SKM-1 (cell line): ENCODE measurements around the gene GPRIN3.

ENCODE experiments used
- DNase-seq: peaks from one replicate; lab custom pipeline; 2025; ENCODE audit not compliant: unreplicated experiment; lab: John Stamatoyannopoulos, UW

GPRIN3 gene

DNA sequence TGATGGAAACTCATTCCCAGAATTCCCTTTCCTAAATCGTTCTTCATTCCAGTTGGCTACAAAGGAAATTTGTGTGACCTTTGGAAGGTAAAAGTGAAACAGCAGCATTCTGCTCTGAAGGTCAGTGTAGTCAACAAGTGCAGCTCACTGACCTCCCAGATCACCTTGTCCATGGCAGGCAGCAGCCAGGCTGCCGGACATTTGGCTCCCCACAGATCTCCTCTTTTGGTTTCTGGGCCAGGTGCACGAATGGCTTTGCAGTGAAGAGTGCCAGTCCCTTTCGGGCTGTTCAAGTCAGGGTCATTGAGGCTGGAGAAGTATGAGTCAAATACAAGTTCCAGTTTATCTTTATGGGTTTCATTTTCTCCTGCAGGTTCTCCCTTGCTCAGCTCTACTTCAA, 14.3 kb downstream of the GPRIN3 start:
- no peak for DNase-seq

DNA sequence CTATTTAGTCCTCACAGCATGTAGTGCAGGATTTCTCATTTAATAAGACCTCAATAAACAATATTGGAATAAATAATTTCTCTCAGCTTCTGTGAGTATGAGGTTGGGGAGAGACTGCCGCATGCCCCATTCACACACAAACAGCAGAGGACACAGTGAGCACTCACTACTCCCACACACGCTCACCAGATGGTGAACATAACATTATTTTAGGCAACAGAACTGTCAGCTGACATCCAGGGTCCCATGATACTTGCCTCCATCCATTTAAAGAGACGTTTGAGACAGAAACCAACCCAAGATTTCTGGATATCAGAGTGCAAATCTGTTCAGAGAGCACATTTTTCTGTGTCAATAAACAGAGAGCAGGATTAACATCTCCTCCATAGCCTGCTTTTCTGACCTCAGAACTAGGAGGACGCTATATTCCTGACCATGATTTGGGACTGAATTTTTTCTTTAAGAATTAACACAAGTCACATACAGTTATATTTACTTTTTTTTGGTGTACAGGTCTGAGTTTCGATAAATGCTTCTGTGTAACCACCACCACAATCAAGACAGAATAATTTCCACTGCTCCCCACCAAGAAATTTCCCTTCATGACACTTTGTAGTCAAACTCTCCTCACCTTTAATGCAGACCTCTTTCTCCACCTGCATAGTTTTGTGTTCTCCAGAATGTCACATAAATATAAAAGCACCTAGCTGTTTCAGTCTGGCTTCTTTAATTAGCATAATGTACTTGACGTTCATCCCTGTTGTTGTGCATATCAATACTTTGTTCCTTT, 16.7 kb downstream of the GPRIN3 start:
- DNase-seq: no peak

DNA sequence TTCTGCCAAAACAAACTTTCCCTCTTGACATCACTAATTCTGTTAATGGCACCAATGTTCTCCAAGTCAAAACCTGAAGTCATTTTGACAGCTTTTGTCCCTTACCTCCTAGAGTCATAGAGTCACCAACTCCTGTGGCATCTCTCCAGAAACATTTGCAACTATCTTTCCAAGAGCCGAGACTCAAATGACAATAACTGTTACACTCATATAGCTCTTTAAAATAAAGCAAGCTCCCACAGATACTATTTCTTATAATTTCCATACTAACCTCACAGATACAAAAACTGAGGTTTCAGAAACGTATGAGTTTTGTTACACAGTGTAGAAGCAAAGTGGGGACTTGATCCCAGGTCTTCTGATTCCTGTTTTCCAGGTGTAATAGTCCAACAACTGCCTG, 18.3 kb downstream of the GPRIN3 start:
- DNase-seq: no peak

DNA sequence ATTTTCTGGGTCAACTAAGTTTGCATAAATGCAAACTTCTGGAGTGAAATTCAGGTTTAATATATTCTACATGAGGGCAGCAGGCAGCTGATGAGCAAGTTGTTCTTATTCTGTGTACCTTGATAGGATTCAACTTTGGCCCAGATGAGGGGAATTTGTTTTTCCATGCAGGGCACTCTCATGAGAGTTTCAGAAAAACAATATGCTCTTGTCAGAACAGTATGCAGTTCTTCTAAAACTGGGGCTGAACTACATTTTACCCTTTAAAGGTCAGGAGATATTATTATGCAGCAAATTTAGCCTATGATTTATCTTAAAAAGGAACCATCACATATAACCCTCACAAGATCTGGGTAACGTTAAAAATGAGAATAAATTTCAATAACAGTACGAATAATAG, 19.2 kb downstream of the GPRIN3 start:
- no peak for DNase-seq

DNA sequence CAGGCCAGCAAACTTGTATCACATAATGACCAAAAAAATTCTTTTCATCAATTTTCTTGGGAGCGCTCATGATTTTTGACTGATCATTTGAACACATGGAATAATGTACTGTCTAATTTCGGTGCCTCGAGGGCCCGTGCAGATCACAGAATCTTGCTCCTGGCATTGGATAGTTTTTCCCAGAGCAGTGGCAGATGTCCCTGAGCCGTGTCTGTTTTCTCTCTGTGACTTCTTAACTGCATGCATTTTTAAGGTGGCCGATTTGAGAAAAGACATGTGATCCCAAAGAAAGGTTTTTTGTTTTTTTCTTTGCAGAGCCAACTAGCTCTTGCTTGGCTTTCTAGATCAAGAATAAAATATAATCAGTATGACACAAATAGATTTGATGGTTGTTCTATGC, 19.7 kb downstream of the GPRIN3 start:
- DNase-seq: no peak

DNA sequence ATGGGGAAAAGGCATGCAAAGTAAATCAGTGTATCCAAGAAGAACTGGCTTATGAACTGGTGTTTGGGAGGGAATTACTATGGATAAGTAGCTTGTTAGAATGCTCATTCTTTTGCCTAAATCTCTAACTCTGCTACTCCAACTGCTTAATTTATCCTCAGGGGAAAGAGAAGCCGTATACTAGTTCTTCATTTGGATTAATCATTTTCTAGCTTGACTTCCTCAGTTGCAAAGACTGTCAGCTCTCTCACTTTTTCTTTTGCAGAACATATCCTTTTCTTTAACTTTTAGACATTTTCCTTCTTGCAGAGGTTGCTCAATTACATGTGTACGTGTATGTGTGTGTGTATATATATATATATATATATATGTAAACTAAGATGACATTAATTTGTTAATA, 21.9 kb downstream of the GPRIN3 start:
- DNase-seq: no peak

DNA sequence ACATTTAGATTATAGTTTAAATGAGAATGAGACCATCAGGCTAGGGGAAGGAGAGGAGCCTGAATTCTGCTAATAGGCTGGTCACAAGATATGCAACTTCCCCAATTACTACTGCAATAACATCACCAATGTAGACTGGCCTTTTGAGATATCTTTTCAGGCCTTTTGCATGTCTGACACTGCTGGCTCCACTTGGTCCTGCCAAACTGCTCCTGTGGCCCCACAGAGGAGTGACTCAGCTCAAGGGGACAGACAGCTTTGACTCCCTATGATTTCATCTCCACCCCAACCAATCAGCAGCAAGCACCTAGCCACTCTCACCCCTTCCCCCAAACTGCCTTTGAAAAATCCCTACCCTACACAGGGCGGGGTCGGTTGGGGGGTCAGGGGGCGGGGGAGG, 22.8 kb downstream of the GPRIN3 start:
- no peak for DNase-seq

DNA sequence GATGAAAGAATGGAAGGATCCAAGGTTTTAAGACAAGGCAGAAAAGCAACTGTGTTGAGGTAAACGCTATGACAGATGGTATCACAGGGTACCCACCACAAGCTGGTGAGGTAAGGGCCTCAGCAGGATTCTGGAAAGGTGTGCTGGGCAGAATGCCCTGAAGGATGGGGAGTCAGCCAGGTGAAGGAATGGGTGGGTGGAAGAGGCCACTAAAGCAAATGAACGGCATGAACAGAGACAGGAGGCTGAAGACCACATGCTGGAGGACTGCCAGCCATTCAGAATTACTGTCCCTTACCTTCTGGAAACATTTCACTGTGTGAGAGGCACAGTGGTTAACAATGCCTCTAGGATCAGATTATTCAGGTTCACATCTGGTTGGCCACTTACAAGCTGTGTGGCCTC, 23.6 kb downstream of the GPRIN3 start:
- no peak for DNase-seq

DNA sequence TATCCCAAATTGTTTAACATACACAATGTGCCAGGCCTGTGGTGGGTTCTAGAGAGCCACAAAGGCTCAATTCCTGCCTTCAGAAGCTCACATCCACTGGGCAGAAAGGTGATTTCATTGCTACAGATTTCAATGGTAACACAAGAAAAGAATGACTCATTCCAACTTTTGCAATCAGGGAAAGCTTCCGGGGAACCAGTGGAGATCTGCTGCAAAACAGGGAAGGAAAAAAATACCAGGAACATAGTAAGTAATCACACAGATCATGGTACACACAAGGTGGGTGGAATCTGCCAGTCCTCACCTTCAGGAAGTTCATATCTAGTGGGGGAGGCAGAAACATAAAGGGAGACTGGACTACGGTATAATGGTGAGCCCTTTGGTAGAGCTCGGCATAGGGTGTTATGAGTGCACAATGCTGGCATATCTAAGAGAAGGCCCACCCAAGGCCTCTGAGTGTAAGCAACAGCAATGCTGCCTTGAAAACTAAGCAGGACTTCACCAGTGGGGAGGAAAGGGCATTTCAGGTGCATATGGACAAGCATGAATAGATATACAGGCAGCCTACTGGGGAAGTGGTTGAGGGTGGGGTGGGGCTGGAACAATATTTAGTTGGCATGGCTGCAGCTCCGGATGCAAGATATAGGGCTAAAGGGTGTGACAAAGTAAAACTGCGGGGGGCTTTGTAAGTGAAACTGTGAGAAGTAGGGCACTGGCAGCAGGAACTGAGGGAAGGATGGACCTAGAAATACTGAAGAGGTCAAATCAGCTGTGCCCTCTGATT, 24.2 kb downstream of the GPRIN3 start:
- no peak for DNase-seq

DNA sequence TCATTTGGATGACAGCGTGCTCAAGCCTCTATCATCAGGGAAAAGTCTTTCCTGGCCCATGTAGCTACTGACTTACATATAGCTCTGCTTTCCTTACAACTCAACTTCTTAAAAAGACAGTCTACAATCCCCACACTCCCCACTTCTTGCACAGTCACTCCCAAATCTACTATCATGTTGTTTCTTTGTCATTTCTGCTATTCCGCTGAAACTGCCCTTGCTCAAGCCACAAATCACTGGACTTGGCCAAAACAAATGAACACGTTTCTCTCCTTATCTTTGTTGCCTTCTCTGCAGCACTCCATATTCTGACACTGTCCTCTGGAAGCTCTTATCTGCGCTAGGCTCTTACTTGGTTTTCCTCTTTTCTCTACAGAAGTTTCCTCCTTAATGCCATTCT, 28.2 kb downstream of the GPRIN3 start:
- DNase-seq: no peak

DNA sequence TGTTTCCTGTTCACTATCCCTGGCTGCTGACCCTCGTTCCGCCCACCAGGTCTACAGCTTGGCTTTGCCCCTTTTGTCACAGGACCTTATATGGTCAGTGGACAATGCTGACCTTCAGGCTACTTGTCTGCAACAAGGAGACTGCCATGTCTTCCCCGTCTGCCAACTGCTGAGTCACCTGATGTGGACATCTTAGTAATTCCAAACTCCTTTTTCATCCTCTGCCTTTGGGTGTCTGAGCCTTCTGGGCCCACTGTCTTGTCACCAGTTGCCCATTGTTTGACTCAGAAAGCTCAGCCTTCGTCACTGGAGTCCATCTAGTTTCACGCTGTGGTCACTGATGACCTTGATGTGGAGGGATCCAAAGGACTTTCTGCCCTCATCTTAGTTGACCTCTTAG, 30.2 kb downstream of the GPRIN3 start:
- no peak for DNase-seq

DNA sequence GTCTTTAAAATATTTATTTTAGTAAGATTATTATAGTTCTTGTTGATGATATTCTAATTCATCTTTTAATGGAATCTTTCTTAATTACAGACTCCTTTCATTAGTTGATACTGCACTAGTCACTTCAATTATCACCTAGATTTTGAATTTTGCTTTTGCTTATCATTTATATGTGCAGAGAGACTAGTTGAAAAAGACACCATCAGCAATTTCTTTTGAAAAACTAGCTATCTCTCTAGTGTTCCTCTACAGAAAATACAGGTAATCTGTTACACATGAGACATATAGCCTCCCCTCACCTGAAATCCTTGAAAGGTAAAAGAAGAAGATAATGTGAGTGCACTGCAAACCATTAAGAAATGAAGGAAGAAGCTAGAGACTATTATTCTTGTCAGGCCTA, 31.3 kb downstream of the GPRIN3 start:
- no peak for DNase-seq

DNA sequence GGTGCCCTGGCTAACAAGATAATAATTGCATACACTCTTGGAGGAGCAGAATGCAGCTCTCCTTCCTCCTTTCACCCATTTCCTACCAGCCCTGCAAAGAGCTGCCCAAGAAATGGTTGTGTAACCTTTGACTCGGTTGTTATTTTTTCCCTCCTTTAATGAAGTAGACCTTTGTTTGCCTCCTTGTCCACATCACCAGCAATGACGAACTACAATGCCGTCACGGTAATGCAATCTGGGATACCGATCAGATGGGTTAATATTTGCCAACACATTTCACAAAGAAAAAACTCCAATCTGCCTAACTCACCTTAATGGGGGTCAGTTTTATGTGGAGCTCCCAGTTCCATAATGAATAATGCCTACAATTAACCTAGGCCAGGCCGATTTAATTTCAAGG, 32.0 kb downstream of the GPRIN3 start:
- no peak for DNase-seq

DNA sequence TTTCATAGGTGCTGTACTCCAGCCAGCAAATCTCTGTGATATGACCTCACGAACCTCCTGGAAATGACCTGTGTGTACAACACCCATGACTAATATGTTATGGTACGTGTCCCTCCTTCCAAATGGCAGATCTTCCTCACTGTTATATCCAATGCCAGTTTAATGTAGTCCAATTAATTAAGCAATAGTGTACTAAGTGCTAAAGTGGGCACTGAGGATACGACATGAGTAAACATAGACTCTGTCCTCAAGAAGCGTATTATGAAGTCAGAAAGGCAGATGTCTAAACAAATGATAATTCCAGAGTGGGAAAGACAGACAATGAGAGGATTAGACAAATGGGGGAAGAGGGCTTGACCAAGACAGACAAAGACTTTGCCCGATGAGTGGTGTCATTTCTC, 33.9 kb downstream of the GPRIN3 start:
- no peak for DNase-seq

DNA sequence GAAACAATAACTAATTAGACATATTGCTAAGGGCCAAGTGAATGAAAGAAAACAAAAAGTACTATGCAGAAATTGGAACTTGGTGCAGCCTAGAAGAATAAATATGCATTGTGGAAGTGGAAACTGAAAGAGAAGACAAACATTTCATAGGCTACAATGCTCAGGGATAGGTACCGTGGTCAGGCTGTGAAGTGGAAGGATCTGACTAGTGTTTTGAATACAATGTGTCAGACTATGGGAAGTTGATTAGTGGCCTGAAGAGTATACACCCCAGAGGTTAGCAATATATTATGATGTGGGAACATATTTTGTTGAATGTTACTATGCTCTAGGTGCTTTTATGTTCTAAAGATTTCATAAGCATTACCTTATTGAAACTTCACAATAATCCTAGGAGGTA, 36.8 kb downstream of the GPRIN3 start:
- no peak for DNase-seq

DNA sequence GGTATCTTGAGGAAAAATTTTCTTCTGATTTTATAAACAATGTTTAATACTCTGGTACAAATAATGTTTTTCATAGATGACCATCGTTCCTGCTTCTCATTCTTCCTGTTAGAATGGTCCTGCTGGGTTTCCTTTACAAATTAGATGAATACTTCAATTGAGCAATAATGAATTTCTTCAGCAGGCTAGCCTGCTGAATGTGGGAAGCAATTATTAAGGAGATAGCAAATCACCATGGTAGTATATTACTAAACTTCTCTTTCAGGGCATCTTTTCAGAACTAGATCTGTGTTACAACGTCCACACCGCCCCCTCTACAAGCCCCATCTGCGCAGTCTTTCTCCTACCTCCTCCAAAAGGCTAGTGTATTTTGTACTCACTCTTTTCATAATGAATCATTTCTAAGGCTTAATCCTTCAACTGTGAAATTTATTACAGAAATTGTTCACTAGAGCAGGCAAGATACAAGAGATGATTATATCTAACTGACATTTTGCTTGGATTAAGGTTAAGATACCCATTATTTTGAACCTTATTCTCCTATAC, 38.4 kb downstream of the GPRIN3 start:
- DNase-seq: no peak

DNA sequence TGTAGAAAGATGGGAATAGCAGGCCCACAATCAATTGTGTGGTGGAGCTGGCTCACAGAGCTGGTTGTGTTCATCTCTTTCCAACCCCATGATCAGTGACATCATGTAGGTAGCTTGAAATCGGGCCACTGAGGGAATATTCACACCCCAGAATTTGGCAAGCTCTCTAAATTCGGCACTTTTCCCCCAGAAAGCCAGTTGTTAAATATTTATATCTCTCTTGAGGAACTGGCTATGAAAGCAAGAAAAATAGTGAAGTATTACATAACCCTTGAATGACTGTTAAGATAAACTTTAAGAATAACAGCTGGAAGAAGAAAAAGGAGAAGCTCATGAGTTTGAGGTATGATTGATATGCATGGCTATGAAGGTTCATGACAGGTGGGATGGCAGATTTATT, 38.9 kb downstream of the GPRIN3 start:
- peak; percentile 17 for DNase-seq

DNA sequence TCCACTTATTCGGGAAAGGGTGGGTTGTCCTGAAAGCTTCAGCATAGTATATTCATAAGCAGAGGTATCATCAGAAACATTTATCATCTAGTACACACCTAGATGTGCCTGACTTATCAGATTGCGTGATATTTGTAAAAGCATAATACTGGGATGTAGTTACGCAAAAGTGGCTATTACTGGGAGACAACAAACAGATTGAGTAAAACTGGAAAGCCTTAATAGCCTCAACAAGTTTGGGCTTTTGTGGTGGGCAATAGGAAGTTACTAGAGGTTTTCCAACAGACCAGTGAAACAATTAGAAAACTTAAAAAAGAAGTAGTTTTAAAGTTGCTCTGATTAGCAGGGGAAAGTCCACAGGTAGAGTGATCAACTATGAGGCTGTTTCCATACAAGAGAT, 39.8 kb downstream of the GPRIN3 start:
- DNase-seq: no peak

DNA sequence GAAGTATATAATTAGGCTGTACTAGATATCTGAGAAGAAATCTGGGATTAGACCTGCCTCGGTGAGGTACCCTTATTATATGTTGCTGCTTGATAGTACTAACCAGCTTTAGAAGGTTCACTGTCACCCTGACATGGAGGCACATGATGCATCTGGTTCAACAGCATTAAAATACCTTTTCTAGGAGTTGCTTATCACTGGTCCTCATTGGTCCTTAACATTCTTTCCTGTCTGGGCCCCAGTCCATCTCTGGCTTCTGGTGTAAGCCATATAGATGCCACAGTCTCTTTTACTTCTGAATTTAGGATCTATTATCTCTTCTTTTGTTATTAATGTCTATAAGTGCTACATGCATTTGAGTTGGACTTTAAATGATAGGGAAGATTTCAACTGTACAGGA, 40.2 kb downstream of the GPRIN3 start:
- no peak for DNase-seq

DNA sequence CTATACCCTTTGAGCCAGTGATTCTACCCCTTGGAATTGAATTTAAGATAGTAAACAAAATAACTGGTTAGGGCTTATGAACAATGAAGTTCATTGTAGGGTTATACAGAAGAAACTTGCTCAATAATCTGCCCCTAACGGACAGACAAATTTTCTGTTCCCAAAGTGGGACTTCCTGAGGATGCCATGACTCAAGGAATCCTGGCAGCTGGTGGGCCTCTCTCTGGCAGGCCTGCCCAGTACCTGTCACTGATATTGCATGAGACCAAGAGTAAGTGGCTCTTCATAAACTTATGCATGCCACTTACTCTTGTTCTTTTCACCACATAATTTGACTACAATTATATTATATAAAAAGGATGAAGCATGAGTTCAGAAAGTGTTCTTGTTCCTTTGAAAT, 41.5 kb downstream of the GPRIN3 start:
- no peak for DNase-seq

DNA sequence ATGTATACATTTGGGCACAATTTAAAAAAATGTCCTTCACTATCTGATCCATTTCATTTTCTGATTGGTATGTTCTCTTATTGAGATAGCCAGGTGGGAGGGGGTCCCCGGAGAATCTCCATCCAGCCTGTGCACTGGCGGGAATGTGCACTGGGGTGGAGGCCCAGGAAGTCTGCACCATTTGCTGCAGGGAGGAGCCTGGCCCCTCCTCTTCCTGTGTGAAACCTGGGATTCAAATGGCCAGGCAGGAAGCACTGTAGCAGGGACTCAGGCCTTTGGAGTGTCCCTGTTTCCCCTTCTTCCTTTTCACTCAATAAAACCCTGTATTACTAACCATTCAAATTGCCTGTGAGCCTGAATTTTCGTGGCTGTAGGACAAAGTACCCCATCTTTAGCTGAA, 44.3 kb downstream of the GPRIN3 start:
- no peak for DNase-seq

DNA sequence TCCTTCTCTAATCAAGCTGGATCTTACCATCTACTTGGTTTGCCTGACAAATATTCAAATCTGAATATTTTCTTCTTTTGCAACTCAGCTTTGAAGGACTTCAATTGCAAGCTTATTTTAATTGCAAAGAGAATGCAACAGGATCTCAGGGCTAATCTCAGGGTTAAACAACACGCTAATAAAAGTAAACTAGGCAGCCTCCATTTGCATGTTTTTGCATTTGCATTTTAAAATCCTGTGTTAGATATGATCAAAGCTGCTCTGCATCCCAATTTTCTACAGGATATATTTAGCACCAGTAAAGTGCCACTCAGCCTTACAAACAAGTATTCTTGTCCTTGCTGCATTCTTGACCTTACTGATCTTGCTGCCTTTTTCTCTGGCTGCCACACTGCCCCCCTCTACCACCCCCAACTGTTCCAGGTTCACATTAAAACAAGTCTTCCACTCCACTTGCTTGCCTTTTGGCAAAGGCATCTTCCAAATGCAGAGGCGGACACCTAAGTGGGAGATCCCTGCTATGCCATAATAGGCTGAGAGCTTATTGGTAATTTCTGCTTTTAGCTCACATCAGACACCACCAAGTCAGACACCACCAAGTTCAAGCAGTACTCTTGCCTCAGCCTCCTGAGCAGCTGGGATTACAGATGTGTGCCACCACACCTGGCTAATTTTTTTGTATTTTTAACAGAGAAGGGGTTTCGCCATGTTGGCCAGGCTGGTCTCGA, 48.1 kb downstream of the GPRIN3 start:
- no peak for DNase-seq
